Stimulated activated CD8-positive, alpha-beta memory T cell treated with anti-CD3 and anti-CD28 coated beads, Interleukin-12 subunit alpha, Interleukin-12 subunit beta, amount 100 ng/mL, for 1 hour (primary cell): ENCODE data around the gene SORCS3.

ENCODE experiments used
- DNase-seq: peaks from one replicate; pipeline ENCODE4 v3.0.0-alpha.2; 2020; ENCODE audit warnings: low read depth

The SORCS3 gene

GRCh38 chr10:105268961-105269360 lies 627.9 kb downstream of the SORCS3 start:
- DNase-seq = no peak

GRCh38 chr10:105269689-105270088 lies 628.6 kb downstream of the SORCS3 start:
- no peak for DNase-seq

- DNase-seq = no peak
These were observed 633.5 kb downstream of the SORCS3 start for GRCh38 chr10:105274556-105275070.

GRCh38 chr10:105278439-105278838 lies 637.3 kb downstream of the SORCS3 start:
- DNase-seq = no peak

- DNase-seq = no peak
These were observed 638.0 kb downstream of the SORCS3 start for GRCh38 chr10:105279101-105279500.

- DNase-seq = no peak
These were observed 639.8 kb downstream of the SORCS3 start for GRCh38 chr10:105280895-105281294.

- DNase-seq = no peak
These were observed 643.6 kb downstream of the SORCS3 start for GRCh38 chr10:105284476-105285215.

- no peak for DNase-seq
These were observed 646.9 kb downstream of the SORCS3 start for GRCh38 chr10:105288026-105288425.

- DNase-seq = no peak
These were observed 647.5 kb downstream of the SORCS3 start for GRCh38 chr10:105288613-105289012.

- DNase-seq = no peak
These were observed 650.5 kb downstream of the SORCS3 start for GRCh38 chr10:105291571-105291970.

- no peak for DNase-seq
These were observed 651.1 kb downstream of the SORCS3 start for GRCh38 chr10:105292236-105292635.
